Ishikawa (cell line): ENCODE results near the gene PIGS.

Experiments
- EGR1 ChIP-seq: IDR thresholded peaks from 2 replicates; pipeline ENCODE4 v1.6.1; 2012
- EP300 ChIP-seq: IDR thresholded peaks from 2 replicates; pipeline ENCODE4 v1.6.1; 2012; ENCODE audit warnings: borderline replicate concordance
- RAD21 ChIP-seq: IDR thresholded peaks from 2 replicates; pipeline ENCODE4 v1.6.1; 2012; ENCODE audit warnings: low read depth
- TAF1 ChIP-seq: IDR thresholded peaks from 2 replicates; pipeline ENCODE4 v1.6.1; 2012; ENCODE audit warnings: low read depth, mild to moderate bottlenecking
- TEAD4 ChIP-seq: IDR thresholded peaks from 2 replicates; pipeline ENCODE4 v1.6.1; 2012
- USF1 ChIP-seq: IDR thresholded peaks from 2 replicates; pipeline ENCODE4 v1.6.1; 2012
- TF ChIP-seq, protein P1 (sequence below): IDR thresholded peaks from 2 replicates; pipeline ENCODE4 v1.6.1; 2012

GRCh38 chr17:28577466-28577824 is 6.1 kb upstream of the PIGS start:
- TF ChIP-seq, protein P1, sequence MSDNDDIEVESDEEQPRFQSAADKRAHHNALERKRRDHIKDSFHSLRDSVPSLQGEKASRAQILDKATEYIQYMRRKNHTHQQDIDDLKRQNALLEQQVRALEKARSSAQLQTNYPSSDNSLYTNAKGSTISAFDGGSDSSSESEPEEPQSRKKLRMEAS = no peak
- TF ChIP-seq TAF1 (no peak), RAD21 (no peak), EP300 (no peak), EGR1 (no peak), TEAD4 (no peak), USF1 (no peak)
